DND-41 (cell line): ENCODE measurements around the gene RBMS1.

Experiments used
- ATAC-seq: fragments of 200-7000 bp; cut with Tn5 transposase; 3 replicates; pipeline ENCODE4 v1.9.1; 2021; ENCODE audit warnings: low read depth; ENCODE audit not compliant: insufficient read depth
- DNase-seq: peaks from one replicate; pipeline ENCODE4 v3.0.0-alpha.2; 2020
- H2AFZ ChIP-seq: 2 replicates; pipeline ENCODE4 v1.6.0; 2012; ENCODE audit warnings: low read depth, low read length
- H3K27ac ChIP-seq: 2 replicates; pipeline ENCODE4 v1.5.1; 2012; ENCODE audit warnings: low read length, inconsistent platforms
- H3K27me3 ChIP-seq: fragments of 200-600 bp; sonication (generic); 2 replicates; pipeline ENCODE4 v1.6.0; 2012; ENCODE audit warnings: low read length, mild to moderate bottlenecking, inconsistent platforms; ENCODE audit not compliant: insufficient read depth, poor library complexity
- H3K36me3 ChIP-seq: 2 replicates; pipeline ENCODE4 v1.5.1; 2012; ENCODE audit warnings: low read length, inconsistent platforms; ENCODE audit not compliant: insufficient read depth
- H3K4me1 ChIP-seq: 2 replicates; pipeline ENCODE4 v1.5.1; 2012; ENCODE audit warnings: mild to moderate bottlenecking, low read length; ENCODE audit not compliant: insufficient read depth
- H3K4me2 ChIP-seq: 2 replicates; pipeline ENCODE4 v1.6.0; 2012; ENCODE audit warnings: mild to moderate bottlenecking, moderate library complexity, low read length, inconsistent platforms; ENCODE audit not compliant: insufficient read depth
- H3K4me3 ChIP-seq, 2 experiments: fragments of 200-600 bp in 1 of 2; shearing (Covaris generic) in 1 of 2; 2 replicates each; pipeline ENCODE4 v1.5.1; 2012 to 2016; ENCODE audit warnings: inconsistent platforms in 2 of 2, low read length in 2 of 2, mild to moderate bottlenecking in 2 of 2, low read depth in 1 of 2, moderate library complexity in 1 of 2
- H3K79me2 ChIP-seq: 2 replicates; pipeline ENCODE4 v1.6.0; 2012; ENCODE audit warnings: low read length, inconsistent platforms; ENCODE audit not compliant: insufficient read depth
- H3K9ac ChIP-seq: 2 replicates; pipeline ENCODE4 v1.6.0; 2012; ENCODE audit warnings: low read depth, mild to moderate bottlenecking, inconsistent platforms, low read length, moderate library complexity
- H3K9me3 ChIP-seq: 2 replicates; pipeline ENCODE4 v1.5.1; 2012; ENCODE audit warnings: low read length, moderate library complexity, mild to moderate bottlenecking, inconsistent platforms; ENCODE audit not compliant: insufficient read depth, severe bottlenecking
- H4K20me1 ChIP-seq: 2 replicates; pipeline ENCODE4 v1.6.0; 2012; ENCODE audit warnings: low read length; ENCODE audit not compliant: insufficient read depth
- EZH2 ChIP-seq: IDR thresholded peaks from 3 replicates; pipeline ENCODE4 v1.6.1; 2012; ENCODE audit warnings: borderline replicate concordance, low read depth, mild to moderate bottlenecking, moderate library complexity, low read length, inconsistent platforms; ENCODE audit not compliant: severe bottlenecking
- TF ChIP-seq, protein P1 (sequence below): IDR thresholded peaks from 2 replicates; pipeline ENCODE4 v1.5.1; 2012; ENCODE audit warnings: borderline replicate concordance, low read length, moderate library complexity, mild to moderate bottlenecking; ENCODE audit not compliant: poor library complexity, severe bottlenecking; ENCODE audit errors: extremely low read depth

The RBMS1 gene

DNA sequence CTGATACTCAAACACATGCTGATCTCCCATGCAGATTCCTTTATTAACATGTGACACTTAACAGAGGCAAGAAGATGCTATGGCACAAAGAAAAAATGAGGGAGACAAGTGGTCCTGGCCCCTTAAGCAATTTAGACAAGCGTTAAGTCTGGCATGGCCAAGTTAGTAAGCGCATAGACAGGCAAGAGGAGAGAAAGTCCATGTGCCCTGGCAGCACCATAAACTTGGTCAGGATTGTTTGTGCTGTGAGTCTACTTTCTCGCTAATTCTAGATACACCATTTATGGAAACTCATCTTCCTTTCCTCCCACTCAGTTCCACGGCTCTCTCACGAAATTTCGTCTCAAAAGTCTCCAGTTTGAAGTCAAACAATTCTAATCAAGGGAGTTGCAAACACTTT, 138.9 kb downstream of the RBMS1 start:
- H4K20me1 ChIP-seq = no peaks in the 10 kb centered on the region
- no peaks in the 10 kb centered on the region for H3K27me3 ChIP-seq
- no peak overlapping the region for H2AFZ ChIP-seq
- TF ChIP-seq, protein P1, sequence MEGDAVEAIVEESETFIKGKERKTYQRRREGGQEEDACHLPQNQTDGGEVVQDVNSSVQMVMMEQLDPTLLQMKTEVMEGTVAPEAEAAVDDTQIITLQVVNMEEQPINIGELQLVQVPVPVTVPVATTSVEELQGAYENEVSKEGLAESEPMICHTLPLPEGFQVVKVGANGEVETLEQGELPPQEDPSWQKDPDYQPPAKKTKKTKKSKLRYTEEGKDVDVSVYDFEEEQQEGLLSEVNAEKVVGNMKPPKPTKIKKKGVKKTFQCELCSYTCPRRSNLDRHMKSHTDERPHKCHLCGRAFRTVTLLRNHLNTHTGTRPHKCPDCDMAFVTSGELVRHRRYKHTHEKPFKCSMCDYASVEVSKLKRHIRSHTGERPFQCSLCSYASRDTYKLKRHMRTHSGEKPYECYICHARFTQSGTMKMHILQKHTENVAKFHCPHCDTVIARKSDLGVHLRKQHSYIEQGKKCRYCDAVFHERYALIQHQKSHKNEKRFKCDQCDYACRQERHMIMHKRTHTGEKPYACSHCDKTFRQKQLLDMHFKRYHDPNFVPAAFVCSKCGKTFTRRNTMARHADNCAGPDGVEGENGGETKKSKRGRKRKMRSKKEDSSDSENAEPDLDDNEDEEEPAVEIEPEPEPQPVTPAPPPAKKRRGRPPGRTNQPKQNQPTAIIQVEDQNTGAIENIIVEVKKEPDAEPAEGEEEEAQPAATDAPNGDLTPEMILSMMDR = no peak
- no peaks in the 10 kb centered on the region for H3K9me3 ChIP-seq
- no peaks in the 10 kb centered on the region for H3K4me1 ChIP-seq
- ATAC-seq = no peak
- peaks cover 14% of the 10 kb centered on the region for H3K79me2 ChIP-seq
- no peak overlapping the region for H3K4me2 ChIP-seq
- no peak overlapping the region for H3K9ac ChIP-seq
- no peak overlapping the region for H3K27ac ChIP-seq
- H3K36me3 ChIP-seq = peaks cover 8% of the 10 kb centered on the region; the same call in 1 of the 2 replicates
- no peak for DNase-seq
- H3K4me3 ChIP-seq = no peak overlapping the region

DNA sequence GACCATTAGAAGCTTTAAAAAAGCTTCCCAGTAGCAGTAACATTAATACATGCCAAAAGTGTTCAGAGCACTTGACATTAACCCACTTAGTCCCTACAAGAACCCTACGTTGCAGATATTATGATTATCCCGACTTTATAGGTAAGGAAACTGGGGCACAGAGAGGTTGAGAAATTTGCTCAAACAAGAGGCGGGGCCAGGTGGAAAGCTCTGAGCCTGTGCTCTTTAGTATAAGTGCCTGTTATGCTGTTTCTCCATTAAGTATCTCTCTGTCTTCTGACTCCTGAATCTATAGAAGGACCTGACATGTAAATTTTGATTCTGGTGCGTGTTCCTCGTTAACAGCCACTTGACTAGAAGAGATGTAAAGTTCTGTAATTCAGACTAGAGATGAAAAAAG, 139.8 kb downstream of the RBMS1 start:
- Histone ChIP-seq H3K27ac (no peak overlapping the region), H3K4me2 (no peak overlapping the region), H4K20me1 (no peaks in the 10 kb centered on the region), H3K36me3 (peaks cover 8% of the 10 kb centered on the region; the same call in 1 of the 2 replicates), H3K79me2 (peaks cover 14% of the 10 kb centered on the region), H3K27me3 (no peaks in the 10 kb centered on the region), H3K9ac (no peak overlapping the region), H3K4me1 (no peaks in the 10 kb centered on the region), H3K4me3 (no peak overlapping the region), H2AFZ (no peak overlapping the region), H3K9me3 (no peaks in the 10 kb centered on the region)
- TF ChIP-seq EZH2 = no peak
- TF ChIP-seq, protein P1 = no peak
- ATAC-seq (no peak), DNase-seq (no peak)

DNA sequence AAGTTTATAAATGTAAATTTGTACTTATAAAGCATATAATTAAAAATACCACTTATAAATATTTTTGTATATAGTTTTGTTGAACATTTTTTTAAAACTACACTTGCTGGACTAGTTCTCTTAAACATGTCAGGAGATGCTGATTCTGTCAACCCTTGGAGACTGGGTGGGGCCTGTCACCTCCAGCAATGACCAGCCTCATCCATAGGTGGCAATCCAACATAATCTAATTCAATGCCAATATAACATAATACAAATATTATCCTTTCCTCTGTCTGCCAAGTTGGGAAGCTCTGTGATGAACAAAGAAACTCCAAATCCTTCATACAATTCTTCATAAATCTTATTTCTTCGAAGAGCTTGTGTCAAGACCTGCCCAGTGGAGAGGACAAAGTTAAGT, 140.4 kb downstream of the RBMS1 start:
- ATAC-seq = peak; percentile 79
- Histone ChIP-seq H3K4me2 (no peak overlapping the region), H3K4me1 (no peaks in the 10 kb centered on the region), H4K20me1 (no peaks in the 10 kb centered on the region), H3K27me3 (no peaks in the 10 kb centered on the region), H3K4me3 (no peak overlapping the region), H2AFZ (no peak overlapping the region), H3K27ac (no peak overlapping the region), H3K9ac (no peak overlapping the region), H3K36me3 (peaks cover 7% of the 10 kb centered on the region; the same call in 1 of the 2 replicates), H3K9me3 (no peaks in the 10 kb centered on the region), H3K79me2 (peaks cover 13% of the 10 kb centered on the region)
- no peak for TF ChIP-seq EZH2
- TF ChIP-seq, protein P1 = peak; percentile 59
- DNase-seq = peak; percentile 34

DNA sequence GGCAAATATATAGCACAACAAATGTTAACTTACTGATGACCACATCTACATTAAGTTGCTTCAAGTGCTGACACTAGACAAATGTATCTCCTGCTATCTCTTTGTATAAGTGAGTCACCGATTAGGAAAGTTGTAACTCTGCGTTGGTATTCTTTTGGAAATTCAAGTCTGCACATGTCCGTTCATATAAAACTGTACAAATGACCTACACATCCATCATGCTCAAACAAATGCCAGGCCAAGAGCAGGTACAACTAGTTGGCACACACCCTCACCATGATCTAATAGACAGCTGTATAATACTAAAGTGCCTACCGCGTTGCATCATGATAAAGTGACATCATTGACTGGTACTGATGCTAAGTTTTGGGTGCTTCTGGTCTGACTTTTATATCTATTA, 141.1 kb downstream of the RBMS1 start:
- no peak overlapping the region for H3K27ac ChIP-seq
- TF ChIP-seq, protein P1 = no peak
- no peak for TF ChIP-seq EZH2
- no peak overlapping the region for H3K4me2 ChIP-seq

More for the DNA sequence above, 141.1 kb downstream of the RBMS1 start:
- no peaks in the 10 kb centered on the region for H3K9me3 ChIP-seq
- DNase-seq = no peak
- no peaks in the 10 kb centered on the region for H3K4me1 ChIP-seq
- no peaks in the 10 kb centered on the region for H4K20me1 ChIP-seq
- H3K27me3 ChIP-seq = no peaks in the 10 kb centered on the region
- ATAC-seq = no peak
- H3K36me3 ChIP-seq = no peaks in the 10 kb centered on the region; the same call in 1 of the 2 replicates
- no peak overlapping the region for H3K4me3 ChIP-seq
- H2AFZ ChIP-seq = no peak overlapping the region
- H3K79me2 ChIP-seq = peaks cover 10% of the 10 kb centered on the region
- H3K9ac ChIP-seq = no peak overlapping the region
